NCI-H146 (cell line): ENCODE results near the gene OXCT2.
A peak's percentile ranks its signal among the peaks of the same experiment; 100 is the strongest.

Source experiments
- DNase-seq: peaks from one replicate; lab custom pipeline; 2025; lab: John Stamatoyannopoulos, UW

Gene OXCT2

DNA sequence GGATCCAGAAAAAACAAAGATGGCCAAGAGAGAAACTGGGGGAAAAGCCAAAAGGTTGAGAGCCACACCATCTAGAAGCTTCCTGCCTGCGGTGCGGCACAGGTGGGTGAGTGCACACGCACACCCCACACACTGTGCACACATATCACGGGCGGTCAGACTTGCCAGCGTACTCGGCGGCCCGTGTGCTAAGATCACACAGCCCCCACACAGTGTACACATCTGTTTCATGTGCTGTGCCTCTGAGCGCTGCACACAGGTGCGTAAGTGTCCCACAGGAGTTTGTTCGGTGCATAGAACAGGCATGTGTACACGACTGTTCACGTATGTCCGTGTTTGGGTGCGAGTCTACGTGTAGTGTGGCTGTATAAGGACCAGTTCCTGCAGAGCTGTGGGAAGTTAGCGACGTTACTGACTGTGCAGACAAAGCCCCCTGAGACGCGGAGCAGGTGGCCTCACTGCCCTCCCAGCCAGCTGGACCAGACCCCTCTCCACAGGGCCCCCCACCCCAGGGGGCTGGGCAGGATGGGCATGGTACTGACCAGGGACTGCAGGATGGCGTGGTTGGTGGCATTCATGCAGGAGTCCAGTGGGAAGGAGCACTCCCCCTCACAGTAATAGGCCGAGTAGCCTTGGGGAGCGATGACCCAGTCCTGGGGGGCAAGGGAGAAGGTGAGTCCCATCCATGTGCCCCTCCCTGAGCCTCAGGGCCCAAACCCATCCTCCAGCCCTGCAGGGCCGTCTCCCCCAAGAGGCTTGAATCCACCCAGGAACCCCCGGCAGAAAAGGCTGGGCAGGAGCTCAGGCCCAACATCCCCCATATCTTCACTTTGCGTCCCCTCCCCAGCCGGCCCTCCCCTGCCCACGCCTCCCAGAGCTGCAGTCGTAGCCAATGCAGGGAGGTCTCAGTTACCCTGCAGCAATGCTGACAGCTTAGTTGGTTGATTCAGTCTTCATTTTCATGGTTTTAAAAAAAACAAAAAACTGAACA lies 8.3 kb downstream of the OXCT2 start:
- DNase-seq, result no peak

DNA sequence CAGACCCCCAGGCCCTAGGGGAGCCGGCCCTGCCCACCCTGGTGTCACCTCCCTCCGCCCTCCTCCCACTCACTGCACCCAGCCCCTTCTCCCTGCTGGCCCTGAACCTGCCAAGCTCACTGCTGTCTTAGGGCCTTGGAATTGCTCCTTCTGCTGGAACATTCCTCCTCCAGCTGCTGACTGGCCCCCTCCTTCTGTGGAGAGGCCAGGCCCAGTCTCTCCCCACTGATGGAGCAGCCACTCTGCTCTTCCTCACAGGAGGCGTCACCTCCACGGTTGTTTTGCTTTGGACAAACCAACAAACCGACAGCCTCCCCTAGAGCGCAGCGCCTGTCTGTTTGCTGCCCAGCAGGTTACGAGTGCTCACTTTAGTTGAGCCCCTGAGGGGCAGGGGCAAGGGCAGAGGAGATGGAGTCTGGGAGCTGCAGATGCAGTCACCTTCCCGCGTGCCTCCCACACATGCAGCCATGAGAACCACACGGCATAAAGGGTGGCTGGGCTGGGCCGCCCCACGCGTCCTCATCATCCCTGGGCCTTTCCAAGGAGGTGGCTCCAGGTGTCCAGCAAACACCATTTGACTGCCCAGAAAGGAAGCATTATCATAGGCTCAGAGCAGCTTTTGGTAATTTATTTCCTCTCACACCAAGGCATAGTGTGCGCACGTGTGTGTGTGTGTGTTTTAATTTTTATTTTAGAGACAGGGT lies 9.4 kb downstream of the OXCT2 start:
- DNase-seq, result no peak

DNA sequence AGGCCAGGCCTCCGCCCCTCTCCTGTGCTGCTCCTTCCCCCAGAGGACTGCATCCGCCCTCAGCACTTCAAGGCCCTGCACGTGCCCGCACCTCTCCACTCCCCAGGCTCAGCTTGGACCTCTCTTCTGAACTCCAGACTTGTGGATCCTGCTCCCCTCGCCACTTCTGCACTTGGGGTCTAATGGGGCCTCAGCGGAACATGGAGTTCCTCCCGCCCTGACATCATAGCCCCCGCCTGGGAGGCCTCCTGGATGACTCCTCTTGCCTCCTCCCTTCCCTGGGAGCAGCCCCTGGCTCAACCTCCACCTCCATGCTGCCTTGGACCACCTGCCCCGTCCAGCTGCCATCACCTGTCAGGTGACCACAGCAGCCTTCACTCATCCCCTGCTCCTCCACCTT lies 10.1 kb downstream of the OXCT2 start:
- DNase-seq, result no peak

DNA sequence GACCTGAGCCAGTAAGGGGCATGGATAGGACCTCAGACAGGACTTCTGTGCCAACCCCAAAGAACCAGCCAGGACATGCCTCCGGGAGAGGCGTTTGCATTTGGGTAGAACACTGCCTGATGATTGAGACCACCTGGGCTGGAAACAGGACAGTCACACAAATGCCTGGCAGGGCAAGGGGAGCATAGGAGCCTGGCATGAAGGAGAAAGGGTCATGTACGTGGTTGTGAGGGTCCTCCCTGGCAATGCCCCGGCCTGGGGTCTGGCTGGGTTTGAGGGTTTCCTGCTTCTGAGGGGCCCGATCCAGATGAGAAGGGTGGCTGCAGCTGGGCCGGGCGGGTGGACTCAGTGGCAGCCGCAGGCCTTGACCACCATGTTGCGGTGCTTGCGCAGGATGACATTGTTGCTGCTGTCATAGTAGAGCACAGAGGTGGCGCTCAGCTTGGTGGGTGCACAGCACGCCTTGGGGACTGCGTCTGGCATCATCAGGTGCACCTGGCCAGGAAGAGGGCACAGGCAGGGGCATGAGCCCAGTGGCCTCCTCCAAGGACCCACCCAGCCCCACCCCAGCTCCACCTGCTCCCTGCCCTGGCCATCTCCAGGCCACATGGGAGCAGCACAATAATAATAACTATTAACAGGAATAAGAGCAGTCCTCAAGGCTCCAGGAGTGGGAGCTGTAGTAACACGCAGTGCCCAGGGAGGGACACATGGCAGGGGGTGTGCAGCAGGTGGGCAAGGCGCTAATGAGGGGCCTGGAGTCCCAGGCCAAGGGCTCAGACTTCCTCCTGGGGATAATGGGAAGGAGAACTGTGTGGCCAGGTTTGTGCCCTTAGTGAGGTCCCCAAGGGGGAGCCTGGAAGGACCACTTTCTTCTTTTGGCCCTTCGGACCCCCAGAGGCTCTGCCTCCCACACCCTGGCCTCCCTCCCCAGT lies 10.8 kb downstream of the OXCT2 start:
- no peak for DNase-seq

DNA sequence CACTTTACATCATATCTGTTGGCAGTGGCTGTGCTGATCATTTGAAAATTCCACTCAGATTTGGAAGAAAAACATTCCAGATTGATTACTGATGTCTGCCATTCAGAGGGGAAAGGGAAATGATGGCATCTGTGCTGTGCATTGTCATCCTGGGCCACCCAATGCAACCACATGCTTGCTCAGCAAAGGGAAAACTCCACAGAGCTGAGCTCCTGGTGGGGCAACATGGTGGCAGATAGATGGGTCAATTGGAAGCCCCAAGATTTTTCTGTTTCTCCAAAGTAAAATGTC lies 11.8 kb downstream of the OXCT2 start:
- no peak for DNase-seq

DNA sequence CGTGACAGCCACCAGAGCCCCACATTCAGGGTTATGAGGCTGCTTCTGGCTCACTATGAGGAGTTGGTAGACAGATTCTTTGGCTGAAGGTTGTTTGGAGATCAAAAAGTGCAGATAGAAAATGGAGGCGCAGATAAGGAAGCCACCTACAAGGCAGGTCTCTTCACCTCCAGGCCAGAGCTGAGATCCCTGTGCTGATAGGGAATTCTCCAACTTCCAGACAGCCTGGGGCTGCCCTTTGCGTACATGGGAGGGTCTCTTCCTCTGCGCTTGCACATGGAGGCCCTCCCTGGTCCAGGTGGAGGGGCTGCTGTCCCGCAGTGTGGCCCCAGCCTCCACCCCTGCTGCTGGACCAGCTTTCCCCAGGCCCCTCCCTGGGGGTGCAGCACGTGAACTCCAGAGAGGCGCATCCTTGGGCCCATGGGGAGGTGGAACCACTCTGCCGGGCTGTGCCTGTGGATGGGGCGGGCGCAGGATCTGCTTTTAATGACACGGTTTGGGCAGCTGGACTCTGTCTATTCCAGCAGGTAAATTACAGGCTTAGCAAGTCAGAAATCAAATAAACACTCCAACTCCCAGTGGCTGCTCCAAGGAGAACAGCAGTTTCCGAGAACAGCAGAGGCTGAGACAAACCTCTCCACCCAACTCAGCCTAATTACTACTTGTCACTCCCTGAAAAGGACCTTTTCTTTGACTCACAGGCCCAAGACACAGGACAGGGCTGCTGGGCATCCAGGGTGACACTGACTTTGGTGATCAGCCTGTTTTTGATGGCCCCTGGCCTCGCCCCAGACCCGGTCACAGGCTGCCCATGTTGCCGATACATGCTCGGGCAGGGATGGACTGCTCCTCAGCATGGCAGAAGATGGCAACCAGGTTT lies 12.4 kb downstream of the OXCT2 start:
- no peak for DNase-seq

DNA sequence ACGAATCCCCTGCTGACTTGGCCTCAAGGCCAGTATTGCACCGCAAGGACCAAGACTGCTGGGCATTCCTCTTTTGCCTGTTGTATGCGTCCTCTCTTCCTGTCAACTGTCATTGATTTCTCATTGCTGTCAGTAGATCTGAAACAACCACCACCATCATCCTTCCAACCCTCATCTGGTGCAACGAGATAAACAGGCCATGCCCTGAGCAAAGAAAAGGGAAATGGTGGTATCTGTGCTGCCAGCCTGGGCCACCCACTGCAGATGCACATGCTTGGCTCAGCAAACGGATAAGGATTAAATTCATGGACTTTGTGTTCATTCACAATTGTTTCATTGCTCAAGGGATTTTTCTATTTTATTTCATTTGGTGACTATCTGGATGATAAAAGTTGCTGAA lies 13.6 kb downstream of the OXCT2 start:
- DNase-seq, result no peak

DNA sequence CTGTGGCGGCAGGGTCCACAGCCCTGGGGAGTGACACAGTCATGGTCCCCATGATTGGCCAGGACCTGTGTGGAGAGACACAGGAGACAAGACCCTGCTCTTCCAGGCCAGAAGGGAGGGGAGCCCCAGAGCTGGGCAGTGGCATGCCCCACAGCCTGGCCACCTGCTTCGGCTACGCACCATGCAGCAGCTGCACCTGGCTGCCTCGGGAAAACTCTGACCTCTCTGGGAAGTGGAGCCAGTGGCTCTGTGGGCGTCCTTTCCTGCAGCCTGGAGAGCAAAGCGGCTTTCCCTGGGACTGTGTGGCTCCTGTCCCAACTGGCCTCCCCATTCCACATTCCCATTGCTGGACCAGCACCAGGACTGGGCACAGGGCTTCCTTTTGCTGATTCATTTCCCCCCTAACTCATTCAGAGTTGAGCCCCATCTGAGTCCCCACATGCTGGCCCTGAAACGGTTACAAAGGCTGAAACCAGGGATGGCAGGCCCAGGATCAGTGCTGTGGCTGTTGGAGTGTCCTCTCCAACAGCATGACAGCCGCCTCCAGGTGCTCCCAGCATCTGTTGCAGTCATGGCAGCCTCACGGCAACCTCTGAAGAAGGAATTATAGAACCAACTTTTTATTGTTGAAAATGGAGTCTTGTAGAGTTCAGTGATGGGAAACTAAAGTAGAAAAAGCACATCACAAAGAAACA lies 15.0 kb downstream of the OXCT2 start:
- no peak for DNase-seq

DNA sequence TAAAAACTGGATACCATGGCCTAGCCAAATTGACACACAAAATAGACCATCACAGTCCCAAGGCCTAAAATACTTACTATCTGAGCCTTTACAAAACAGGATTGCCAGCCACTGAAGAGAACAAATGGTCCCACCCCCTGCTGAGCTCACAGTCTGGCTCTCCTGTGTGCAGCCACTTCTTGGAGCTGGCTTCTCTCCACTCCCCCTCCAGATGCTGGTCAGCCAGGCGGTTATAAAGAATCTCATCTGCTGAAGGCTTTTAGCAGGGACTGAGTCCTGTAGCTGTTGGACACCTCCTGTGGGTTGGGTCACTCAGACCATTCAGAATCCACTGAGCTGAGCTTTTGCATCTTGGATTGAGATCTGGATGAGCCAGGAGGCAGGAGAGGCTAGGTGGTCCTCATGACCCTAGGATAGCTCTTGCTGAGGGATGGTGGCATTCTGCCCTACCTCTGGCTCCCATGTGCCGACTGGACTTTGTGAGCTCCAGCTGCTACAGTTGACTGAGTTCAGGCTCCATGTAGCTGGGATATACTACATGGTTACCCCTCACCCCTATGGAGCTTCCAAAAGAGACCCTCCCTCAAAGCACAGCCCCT lies 16.1 kb downstream of the OXCT2 start:
- no peak for DNase-seq

DNA sequence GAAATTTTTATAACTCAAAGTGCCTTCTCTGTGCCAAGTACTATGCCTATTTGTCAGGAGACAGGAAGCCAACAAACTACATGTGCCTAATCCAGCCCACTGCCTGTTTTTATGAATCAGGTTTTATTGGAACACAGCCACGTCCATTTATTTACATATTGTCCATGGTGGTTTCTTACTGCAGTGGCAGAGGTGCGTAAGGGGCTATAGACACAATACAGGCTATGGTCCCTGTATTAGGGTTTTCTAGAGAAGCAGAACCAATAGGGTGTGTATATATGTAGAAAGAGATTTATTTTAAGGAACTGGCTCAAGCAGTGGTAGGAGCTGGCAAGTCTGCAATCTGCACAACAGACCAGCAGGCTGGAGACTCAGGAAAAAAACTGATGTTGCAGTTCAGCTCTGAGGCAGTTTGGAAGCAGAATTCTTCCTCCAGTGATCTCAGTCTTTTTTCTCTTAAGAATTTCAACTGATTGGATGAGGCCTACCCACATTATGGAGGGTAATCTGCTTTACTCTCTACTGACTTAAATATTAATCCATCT lies 17.1 kb downstream of the OXCT2 start:
- DNase-seq, result no peak

DNA sequence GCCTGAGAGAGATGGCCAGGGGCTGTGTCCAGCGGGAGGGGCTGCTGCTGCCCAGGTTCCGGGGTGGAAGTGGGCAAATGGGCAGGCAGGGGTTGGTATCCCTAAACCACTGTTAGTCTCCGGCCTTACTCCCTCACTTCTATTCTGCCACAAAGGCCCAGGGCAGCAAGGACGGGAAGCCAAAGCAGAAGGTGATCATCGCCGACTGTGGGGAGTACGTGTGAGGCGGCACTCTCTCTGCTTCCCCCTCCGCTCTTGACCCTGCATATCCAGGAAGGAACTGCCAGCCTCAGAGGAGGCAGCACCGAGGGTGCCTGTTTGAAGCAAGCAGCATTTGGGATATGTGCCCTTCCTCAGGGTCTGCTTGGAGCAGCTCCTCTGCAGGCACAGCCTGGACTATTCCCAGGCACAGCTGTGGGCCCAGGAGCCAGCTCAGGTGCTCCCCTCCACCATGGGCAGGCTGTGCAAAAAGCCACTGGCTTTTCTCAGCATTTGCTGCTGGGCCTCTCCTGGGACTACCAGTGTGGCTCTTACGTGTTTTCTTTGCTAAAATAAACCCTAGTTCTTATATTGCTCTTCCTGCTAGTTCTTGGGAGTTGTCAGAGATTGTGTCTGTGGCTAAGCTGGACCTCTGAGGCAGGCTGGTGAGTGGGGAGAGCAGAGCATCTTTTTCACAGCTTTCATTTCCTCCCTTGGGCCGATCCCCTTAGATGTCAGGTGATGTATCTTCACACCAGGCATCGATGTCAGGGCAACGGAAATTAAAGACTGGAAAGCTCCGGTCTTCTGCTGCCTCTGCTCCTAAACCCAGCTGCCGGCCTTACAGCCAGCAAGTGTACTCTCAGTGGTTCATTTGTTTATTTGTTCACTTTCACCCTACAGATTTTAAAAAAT lies 17.8 kb downstream of the OXCT2 start:
- DNase-seq, result no peak

DNA sequence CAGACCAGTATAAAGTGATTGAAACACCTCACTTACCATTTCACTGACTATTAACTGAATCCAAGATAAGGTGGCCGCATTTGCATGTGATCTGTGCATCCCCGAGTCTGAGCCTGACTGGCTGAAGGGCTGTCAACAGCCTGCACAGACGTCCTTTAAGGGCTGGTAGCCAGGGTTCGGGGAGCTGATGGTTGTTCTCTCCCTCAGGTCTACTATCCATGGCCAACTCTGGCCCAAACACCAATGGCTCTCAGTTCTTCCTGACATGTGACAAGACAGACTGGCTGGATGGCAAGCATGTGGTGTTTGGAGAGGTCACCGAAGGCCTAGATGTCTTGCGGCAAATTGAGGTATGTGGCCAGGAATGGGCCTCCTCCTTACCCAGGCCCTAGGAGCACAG lies 18.4 kb downstream of the OXCT2 start:
- no peak for DNase-seq

DNA sequence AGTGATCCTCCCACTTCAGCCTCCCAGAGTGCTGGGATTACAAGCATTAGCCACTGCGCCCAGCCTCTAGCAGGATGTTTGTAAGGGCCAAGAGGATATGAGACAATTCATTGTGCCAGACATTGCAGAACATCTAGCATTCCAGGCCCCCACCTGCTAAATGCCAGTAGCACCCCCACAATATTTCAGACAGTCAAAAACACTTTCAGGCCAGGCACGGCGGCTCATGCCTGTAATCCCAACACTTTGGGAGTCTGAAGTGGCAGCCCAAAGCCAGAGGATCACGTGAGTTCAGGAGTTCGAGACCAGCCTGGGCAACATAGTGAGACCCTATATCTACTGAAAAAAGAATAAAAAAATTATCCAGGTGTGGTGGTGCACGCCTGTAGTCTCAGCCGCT lies 19.6 kb downstream of the OXCT2 start:
- no peak for DNase-seq

DNA sequence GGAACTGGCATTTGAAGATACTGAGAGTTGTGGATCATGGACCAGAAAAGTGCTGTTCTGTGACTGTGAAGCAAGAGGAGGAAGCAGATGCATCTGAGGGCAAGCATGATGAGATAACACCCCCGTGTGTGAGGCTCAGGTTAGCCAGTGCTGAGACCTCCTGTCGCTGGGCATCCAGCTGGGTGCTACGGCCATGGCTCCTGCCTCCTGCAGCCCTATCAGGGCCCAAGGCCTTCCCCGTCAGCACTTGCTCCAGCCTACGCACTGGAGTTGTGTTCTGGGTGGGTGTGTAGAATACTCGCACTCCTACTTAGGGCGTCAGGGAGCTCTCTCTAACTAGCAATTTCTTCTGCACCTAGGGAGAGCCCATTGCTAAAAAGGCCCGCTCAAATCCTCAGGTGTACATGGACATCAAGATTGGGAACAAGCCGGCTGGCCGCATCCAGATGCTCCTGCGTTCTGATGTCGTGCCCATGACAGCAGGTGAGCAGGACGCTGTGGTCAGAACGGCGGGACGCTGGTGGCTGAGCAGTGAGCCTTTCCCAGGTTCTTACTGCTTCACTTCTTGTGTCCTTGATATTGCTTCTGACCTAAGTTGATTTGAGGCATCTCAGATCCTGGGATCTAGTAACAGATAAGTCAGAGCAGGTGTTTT lies 26.0 kb downstream of the OXCT2 start:
- DNase-seq, result no peak

DNA sequence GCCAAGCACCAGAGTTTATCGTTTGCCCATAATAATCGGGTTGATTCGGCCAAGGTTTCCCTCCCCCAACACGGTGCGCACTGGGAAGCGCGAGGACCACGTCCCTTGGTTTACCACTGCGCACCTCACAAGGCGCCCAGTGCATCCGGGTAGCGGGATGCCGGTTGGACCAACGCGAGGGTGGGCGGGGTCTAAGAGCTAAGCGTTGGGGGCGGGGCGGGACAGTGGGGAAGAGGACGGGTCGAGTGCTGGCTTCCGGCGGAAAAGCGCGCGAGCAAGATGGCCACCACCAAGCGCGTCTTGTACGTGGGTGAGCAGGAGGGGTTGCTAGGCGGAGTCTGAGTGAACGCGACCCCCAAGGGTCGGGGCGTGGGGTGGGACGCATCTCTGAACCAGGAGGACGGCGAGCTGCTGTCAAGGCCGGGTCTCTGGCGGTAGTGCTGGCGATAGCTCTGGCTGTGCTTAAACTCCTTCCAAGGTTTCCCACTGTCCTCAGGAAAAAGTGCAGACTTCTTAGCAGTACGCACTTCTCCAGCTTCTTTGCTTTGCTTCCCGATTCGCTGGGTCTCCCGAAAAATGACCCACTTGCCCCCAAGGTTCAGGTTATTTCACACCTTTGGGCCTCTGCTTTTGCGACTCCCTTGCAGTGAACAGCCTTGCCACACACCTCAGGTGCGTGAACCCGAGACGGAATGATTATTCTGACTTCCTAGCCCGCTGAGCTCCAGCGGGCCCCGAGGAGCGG lies 32.4 kb downstream of the OXCT2 start, which contains the start of gene PPIE:
Gene PPIE, plus strand, starts transcription at position 261 of the 745 bp plus-strand sequence. Its CDS starts 19 bp downstream, at position 280.
- DNase-seq, result peak; percentile 88

DNA sequence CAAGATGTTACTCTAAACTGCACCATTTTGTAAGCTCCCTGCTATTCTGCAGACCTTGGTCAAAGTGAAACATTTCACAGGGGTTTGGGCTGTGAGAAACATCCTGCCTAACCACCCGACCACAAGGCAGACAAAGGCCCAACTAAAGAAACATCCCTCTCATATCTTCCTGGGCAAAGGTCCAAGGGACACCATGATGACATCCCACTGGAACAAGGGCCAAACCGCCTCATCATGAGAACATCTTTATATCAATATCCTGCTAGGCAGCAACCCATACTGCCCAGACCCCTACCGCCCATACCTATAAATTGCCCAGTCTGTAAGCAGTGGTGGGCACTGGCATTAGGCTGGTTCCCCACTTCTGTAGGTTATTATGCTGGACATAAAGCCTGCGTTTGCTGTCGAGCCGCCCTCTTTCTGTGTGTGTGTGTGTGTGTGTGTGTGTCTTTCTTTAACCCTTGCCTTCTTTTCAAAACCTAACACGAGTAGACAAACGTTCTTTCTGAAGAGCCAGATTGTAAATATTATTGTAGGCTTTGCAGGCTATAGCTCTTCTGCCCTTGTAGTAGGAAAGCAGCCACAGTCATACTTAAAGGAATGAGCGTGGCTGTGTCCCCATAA lies 33.5 kb downstream of the OXCT2 start:
- no peak for DNase-seq

DNA sequence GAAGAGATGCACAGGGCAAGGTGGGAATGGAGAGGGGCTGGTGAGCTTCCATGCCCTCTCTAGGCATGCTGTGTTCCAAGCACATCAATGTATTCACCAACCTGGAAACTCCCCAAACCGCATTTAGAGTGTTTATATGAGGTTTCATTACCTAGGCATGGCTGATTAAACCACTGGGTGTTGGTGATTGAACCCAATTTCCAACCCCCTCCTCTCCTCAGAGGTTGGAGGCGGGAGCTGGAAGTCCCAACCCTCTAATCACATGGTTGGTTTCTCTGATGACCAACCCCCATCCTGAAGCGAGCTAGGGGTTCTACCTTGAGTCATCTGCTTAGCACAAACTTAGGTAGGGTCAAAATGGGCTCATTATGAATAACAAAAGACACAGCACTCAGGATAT lies 35.4 kb downstream of the OXCT2 start:
- no peak for DNase-seq
